Subcutaneous abdominal adipose tissue (tissue), 5 donors: Measurements from ENCODE around the gene NOG.
A peak's percentile ranks its signal among the peaks of the same experiment; 100 is the strongest.

Source experiments
- H3K27ac ChIP-seq: one replicate; pipeline ENCODE4 v1.7.0; 2013; ENCODE audit warnings: low read depth, mild to moderate bottlenecking, inconsistent platforms, low read length, moderate library complexity
- H3K27me3 ChIP-seq, 5 donors: one replicate each; pipeline ENCODE4 v1.7.0; 2013; ENCODE audit warnings: low read length in 5 of 5, inconsistent platforms in 1 of 5; ENCODE audit not compliant: control insufficient read depth in 5 of 5, insufficient read depth in 4 of 5
- H3K36me3 ChIP-seq, 5 donors: one replicate each; pipeline ENCODE4 v1.7.0; 2013; ENCODE audit warnings: low read length in 5 of 5; ENCODE audit not compliant: control insufficient read depth in 5 of 5, insufficient read depth in 5 of 5
- H3K4me1 ChIP-seq, 5 donors: one replicate each; pipeline ENCODE4 v1.7.0; 2013; ENCODE audit warnings: low read length in 5 of 5, mild to moderate bottlenecking in 3 of 5, moderate library complexity in 1 of 5; ENCODE audit not compliant: control insufficient read depth in 5 of 5, insufficient read depth in 5 of 5
- H3K4me3 ChIP-seq, 5 donors: one replicate each; pipeline ENCODE4 v1.7.0; 2013; ENCODE audit warnings: low read length in 5 of 5, low read depth in 1 of 5
- H3K9ac ChIP-seq, 5 donors: one replicate each; pipeline ENCODE4 v1.7.0; 2013; ENCODE audit warnings: low read length in 5 of 5, mild to moderate bottlenecking in 4 of 5, moderate library complexity in 3 of 5
- H3K9me3 ChIP-seq, 5 donors: one replicate each; pipeline ENCODE4 v1.7.0; 2013; ENCODE audit warnings: low read length in 5 of 5; ENCODE audit not compliant: control insufficient read depth in 5 of 5
- donor health status: healthy.
- donor health status: healthy.
- donor health status: healthy.
- donor health status: healthy.
- donor health status: healthy.

The NOG gene

DNA sequence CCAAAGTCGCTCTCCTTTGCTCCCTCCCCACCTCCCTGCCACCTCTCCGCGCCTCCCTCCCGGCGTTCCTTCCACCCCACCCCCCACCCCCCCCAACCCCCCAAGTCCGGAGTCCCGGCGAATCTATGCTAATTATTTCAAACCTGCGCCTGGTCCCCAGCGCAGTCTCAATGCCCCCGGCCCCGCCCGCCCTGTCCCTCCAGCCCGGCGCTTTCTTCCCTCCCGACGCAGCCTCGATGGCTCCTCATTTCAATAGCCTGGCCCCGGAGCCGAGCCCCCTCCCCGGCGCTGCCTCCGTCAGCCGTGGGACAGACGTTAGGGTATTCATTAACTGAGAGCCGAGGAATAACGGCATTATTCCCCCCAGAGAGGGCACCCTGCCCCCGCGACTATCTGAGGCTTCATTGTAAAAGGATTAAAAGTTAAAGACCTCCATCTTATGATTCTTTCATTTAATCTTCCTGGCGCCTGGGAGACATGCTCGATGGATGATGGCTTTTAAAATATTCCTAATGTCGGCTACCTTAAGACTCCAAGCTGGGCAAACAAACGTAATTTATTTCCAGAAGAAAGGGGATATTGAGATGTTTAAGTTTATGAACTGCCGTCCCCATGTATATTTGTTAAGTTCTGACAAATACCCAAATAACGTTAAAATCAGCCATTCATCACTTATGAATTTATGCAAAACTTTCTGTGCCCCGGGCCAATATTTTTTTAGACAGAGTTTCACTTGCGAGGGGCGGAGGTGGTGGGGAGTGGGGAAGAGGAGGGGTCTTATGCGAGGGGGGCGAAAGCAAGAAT lies 3.4 kb downstream of the NOG start:
- Histone ChIP-seq H3K36me3 (no peaks in the 10 kb centered on the region), H3K4me1 (peaks cover 0 to 42% (median 36%) of the 10 kb centered on the region in 5 donors), H3K27ac (no peak overlapping the region), H3K27me3 (peaks cover 31 to 51% (median 36%) of the 10 kb centered on the region in 5 donors), H3K9me3 (no peaks in the 10 kb centered on the region), H3K4me3 (peak overlapping the region in 2 of 5 donors; percentile 14 to 47), H3K9ac (no peak overlapping the region)

DNA sequence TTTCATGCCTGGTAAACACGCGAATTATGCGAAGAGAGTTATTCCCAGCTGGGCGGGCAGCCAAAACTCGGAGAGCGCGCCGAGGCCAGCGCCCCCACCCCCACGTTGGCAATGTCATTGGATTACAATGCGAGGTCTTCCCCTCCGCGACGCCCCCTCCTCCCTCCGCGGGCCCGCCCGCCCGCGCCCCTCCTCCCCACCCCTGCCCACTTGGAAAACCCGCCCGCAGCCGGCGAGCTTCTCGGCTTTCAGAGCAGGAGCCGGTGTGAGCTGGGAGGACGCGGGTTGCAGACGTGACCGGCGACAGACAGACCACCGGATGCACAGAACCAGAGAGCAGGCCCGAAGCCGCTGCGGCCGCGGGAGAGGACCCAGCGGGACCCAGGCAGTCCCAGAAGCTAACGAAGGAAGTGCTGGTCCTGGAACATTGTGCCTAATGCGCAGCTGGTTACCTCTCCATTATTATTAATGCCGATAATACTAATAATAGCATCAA lies 4.0 kb downstream of the NOG start:
- Histone ChIP-seq H3K9me3 (no peaks in the 10 kb centered on the region), H3K27ac (no peak overlapping the region), H3K4me1 (peaks cover 0 to 38% (median 35%) of the 10 kb centered on the region in 5 donors), H3K9ac (no peak overlapping the region), H3K27me3 (peaks cover 31 to 51% (median 34%) of the 10 kb centered on the region in 5 donors), H3K4me3 (no peak overlapping the region), H3K36me3 (no peaks in the 10 kb centered on the region)

DNA sequence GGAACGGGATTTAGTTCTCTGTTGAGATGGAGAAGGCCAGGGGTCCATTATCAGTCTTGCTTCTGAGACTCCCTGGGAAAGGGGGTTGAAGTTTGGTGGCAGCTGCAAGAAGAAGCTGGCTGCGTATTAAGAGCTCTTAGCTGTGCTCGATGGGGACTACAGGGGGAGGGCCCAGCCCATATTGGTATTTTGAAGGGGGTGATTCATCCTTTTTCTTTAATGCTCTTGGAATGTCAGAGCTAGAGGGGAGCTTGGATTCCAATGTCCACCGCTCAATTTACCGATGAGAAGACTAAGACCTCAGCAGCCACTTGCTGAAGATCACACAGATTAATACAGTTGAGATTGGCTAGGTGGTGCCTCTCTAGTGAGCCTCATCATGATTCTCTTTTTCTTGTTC lies 5.0 kb downstream of the NOG start:
- Histone ChIP-seq H3K27ac (no peak overlapping the region), H3K27me3 (peaks cover 31 to 51% (median 42%) of the 10 kb centered on the region in 5 donors), H3K4me1 (peaks cover 0 to 33% (median 30%) of the 10 kb centered on the region in 5 donors), H3K9ac (no peak overlapping the region), H3K9me3 (no peaks in the 10 kb centered on the region), H3K4me3 (no peak overlapping the region), H3K36me3 (no peaks in the 10 kb centered on the region)

DNA sequence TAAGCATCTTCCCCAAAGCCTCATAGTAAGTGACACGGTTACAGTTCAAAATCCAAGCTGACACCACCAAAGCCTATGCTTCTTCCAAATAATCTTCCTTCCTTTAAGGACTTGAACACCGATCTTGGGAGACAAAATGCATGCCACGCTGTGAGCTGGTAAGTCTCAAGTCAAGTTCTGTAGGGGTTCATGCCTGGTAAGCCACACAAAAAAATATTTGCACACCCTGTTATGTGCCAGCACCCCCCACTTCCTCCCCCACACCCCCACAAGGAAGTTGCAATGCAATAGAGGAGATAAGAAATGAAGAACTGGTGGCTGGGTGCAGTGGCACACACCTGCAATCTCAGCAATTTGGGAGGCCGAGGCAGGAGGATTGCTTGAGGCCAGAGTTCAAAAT lies 5.6 kb downstream of the NOG start:
- no peak overlapping the region for H3K27ac ChIP-seq
- peaks cover 31 to 51% (median 42%) of the 10 kb centered on the region in 5 donors for H3K27me3 ChIP-seq
- peaks cover 0 to 29% (median 26%) of the 10 kb centered on the region in 5 donors for H3K4me1 ChIP-seq
- H3K4me3 ChIP-seq = no peak overlapping the region
- H3K36me3 ChIP-seq = no peaks in the 10 kb centered on the region
- no peak overlapping the region for H3K9ac ChIP-seq
- H3K9me3 ChIP-seq = no peaks in the 10 kb centered on the region

DNA sequence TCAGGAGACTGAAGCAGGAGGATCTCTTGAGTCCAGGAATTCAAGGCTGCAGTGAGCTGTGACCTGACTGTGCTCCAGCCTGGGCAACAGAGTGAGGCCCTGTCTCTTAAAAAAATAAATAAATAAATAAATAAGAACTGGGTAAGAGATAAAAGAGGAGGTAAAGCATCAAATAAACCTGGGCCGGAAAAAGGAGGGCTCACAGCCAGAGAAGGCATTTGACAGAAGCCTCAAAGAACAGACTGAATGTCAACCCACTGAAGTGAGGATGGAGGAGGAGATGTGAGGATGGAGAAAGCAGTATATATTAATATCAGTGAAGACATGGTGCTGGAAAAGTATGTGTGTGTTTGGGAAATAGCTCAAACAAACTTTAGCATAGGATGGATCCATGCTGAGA lies 6.1 kb downstream of the NOG start:
- Histone ChIP-seq H3K36me3 (no peaks in the 10 kb centered on the region), H3K9me3 (no peaks in the 10 kb centered on the region), H3K9ac (no peak overlapping the region), H3K27ac (no peak overlapping the region), H3K4me1 (peaks cover 0 to 24% (median 22%) of the 10 kb centered on the region in 5 donors), H3K4me3 (no peak overlapping the region), H3K27me3 (peaks cover 31 to 51% (median 42%) of the 10 kb centered on the region in 5 donors)

DNA sequence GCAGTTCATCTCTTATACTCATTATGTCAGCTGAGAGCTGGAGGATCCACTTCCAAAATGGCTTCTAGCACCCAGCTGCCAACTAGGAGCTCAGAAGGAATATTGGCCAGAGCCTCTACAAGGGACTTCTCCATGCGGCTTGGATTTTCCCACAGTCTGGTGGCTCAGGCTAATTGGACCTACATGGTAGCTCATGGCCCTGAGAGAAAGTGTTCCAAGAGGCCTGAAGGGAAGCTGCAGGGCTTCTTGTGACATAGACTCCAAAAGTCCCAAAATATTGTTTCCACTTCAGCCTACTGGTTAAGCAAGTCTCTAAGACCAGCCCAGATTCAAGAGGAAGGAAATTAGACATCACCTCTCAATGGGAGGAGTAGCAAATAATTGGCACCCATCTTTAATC lies 6.8 kb downstream of the NOG start:
- Histone ChIP-seq H3K27ac (no peak overlapping the region), H3K9ac (no peak overlapping the region), H3K4me3 (no peak overlapping the region), H3K4me1 (peaks cover 0 to 18% (median 17%) of the 10 kb centered on the region in 5 donors), H3K36me3 (no peaks in the 10 kb centered on the region), H3K9me3 (no peaks in the 10 kb centered on the region), H3K27me3 (peaks cover 31 to 50% (median 42%) of the 10 kb centered on the region in 5 donors)

DNA sequence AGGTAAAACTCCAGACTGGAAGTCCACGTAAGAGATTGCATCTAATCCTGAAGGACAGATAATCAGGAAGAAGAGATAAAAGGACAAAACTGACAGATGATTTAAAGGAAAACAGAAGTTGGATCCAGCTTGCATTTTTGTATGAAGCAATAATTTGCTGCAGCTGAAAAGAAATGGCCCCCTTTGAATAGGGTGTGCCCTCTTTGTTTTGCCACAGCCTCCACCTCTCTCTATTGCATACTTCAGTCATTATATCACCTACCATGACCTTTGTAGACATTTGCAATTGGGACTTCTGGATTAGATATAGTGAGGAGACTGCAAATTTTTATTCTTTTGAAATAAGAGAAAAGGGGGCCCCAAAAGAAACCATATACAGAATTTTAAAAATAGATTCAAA lies 8.1 kb downstream of the NOG start:
- no peaks in the 10 kb centered on the region for H3K9me3 ChIP-seq
- H3K4me1 ChIP-seq = peaks cover 0 to 13% (median 10%) of the 10 kb centered on the region in 5 donors
- peaks cover 24 to 44% (median 36%) of the 10 kb centered on the region in 5 donors for H3K27me3 ChIP-seq
- no peak overlapping the region for H3K4me3 ChIP-seq
- H3K9ac ChIP-seq = no peak overlapping the region
- no peak overlapping the region for H3K27ac ChIP-seq
- no peaks in the 10 kb centered on the region for H3K36me3 ChIP-seq

DNA sequence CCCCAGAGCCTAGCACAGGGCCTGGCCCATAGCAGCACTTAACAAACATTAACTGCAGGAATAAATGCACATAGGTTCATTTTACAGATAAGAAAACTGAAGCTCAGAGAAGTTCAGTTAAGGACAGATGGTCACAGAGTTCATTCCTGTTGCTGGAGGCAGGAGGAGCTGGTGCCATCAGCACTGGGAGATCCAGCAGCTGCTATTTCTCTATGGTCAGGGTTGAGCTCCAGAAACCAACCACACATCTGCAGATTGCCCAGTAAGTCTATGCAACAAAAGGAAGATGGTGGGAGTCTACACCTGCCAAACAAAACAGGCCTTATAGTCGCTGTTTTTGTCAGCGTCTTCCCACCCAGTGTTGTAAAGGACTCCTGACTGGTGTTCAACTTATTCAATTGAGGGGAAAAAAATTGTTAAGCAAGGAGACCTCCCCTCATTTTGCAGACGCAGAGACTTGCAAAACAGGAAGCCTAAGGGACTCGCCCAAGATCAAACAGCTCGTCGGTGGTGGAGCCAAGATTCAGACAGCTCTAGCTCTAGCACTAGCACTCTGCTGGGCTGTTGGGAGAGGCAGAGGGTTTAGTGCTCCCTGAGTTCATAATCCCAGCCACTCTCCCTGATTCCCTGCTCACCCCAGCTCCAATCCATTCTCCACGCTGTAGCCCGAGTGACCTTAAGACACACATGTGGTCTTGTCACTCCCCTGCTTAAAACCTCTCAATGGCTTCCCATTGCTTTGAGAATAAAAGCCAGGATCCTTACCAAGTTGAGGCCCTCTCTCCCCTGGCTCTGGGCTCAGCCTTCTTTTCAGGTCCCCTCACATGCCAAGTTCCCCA lies 9.0 kb downstream of the NOG start:
- Histone ChIP-seq H3K9ac (no peak overlapping the region), H3K4me3 (no peak overlapping the region), H3K9me3 (no peaks in the 10 kb centered on the region), H3K4me1 (peaks cover 0 to 5% (median 4%) of the 10 kb centered on the region in 5 donors), H3K27me3 (peaks cover 20 to 41% (median 29%) of the 10 kb centered on the region in 5 donors), H3K36me3 (no peaks in the 10 kb centered on the region), H3K27ac (no peak overlapping the region)

DNA sequence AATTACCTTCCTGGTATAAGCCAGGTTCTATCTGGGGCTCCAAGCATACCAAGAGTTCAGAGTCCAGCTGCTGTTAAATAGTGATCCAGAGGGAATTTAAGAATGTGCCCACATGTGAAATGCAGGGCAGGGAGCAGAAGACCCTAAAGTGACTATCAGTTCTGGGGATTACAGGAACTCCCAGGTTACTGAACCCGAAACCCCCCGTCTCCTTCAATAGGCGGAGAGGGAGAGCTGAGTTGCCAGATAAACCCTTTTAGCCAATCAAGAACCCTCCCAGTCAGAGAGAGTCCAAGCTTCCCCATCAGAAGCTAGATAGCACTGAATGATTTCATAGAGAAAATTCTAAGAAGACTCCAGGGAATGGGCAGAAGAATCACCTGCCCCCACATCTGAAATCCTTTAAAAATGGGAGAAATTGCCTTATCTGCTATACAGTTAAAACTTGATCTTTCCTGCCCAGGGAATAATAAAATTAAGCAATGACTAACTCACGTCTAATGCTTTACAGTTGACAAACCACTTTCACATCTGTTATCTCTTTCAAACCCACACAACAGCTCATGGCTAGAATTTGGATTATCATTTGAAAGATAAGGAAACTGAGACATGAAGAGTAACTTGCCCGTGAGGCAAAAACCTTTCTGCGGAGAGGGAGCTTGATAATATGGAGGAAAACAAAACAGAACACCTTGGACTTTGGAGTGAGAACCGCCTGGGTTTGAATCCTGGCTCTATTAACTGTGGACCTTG lies 10.2 kb downstream of the NOG start:
- Histone ChIP-seq H3K27ac (no peak overlapping the region), H3K27me3 (peaks cover 9 to 30% (median 18%) of the 10 kb centered on the region in 5 donors), H3K4me1 (no peaks in the 10 kb centered on the region), H3K9me3 (no peaks in the 10 kb centered on the region), H3K36me3 (no peaks in the 10 kb centered on the region), H3K4me3 (no peak overlapping the region), H3K9ac (no peak overlapping the region)
